Fibroblast of gingiva (primary cell): Measurements from ENCODE around the gene PPP1R8.
"Not testable (repeated sequence)": the region's sequence is repeated elsewhere in the genome, so short reads cannot be mapped to it uniquely, and the experiment has no call there.

ENCODE experiments used
- DNase-seq: peaks from one replicate; pipeline ENCODE4 v3.0.0-alpha.2; 2011; ENCODE audit warnings: low read depth

PPP1R8 gene

DNA sequence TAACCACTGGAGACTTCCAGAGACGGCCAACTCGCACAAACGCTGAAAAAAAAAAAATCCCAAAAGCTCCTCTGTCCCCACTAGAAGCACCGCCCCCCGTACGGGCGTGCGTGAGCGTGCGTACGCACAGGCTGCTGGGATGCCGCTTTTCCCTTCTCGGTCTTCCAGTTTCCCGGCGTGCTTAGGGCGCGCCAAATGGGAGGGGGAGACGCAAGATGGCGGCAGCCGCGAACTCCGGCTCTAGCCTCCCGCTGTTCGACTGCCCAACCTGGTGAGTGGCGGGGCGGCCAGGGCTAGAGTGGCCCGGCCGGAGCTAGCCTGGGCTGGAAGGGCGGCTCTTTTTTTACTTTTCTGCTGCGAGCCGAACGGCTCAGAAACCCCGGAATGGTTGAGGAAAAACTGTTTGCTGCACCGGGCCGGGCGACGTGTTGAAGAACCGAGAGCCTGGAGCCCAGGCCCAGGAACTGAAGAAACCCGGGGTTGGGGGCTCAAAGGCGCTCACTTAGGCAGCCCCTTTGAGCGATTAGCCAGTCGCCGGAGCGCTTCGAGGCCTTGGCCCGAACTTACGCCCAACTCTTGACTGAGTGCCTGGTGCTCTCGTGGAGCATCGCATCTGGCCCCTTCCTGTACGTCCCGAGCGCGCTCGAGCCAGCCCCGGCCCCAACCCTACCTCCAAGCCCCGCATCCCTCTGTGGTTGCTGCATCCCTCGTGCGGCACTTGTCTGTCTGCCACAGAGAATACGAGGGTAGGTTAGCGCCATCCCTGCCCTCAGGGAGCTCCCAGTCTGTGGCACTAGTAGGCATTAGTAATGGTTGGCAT, at the start of gene PPP1R8:
PPP1R8 (plus strand) TSS at position 162 of the 820 bp plus-strand sequence; CDS start at position 216, 54 bp downstream.
- DNase-seq: peak; percentile 96

DNA sequence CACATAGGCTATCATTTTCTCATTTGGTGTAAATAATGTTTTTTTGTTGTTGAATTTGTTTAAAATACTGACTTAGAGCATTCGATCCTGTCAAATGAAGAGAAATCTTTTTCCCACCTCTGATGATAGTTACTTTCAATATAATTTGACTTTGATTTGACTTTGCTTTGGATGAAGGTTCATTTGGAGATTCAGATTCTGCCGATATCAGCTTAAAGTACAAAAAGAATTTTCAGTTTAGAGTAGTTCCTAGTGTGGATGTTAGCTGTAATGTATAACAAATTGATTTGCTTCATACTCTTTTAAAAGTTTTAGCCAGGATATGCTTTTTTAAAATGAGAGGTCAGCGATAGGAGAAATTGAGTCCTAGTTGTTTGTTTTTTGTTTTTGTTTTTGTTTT, 47.6 kb upstream of the PPP1R8 start:
- no peak for DNase-seq

DNA sequence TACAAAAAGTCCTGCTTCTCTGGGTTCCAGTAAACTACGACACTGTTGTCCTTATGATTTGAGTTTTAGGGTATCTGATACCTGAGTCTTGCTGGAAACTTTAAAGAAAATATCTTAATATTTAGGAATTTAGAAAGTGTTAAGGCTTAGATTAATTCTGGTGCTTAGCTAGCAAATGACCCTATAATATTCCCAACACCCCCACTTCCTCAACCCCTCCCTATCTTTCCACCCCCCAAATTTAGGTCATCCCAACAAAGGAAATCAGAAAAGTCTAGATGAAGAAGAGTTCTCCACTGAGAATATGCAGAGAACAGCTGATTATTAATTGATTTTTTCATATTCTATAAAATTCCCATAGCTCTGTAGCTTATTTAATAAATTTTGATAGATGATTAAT, 45.9 kb upstream of the PPP1R8 start:
- DNase-seq: no peak

DNA sequence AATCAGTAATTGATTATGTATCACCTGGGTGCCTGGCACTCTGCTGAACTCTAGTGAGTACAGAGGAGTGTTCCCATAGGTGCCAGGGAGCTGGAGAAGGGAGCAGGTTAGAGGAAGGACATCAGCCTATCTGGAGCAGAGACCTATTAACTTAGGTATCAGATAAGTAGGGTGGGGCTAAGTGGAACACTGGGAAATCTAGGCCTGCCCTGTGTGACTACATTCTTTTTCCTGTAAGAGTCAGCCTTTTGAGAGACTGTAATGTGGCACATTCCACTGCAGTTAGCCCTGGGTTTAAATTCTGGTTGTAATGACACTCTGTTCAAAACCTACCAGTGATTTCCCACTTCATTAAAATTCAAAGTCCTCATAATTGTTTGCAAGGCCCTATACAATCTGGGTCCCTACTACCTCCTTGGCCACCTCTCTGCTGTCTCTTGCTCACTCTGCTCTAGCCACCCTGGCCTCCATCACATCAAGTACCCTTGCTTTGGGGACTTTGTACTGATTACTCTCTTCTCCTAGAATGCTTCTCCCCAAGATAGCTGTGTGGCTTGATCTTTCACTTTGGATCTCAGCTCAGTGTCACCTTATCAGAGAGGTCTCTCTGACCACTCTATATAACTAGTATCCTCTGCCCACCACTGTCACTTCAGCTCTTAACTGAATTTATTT, 44.7 kb upstream of the PPP1R8 start:
- DNase-seq: no peak

GRCh38 chr1:27787895-27788294, 42.7 kb upstream of the PPP1R8 start:
- DNase-seq: peak; percentile 61

GRCh38 chr1:27789540-27790041, 41.0 kb upstream of the PPP1R8 start:
- DNase-seq: peak; percentile 6

GRCh38 chr1:27790270-27790669, 40.3 kb upstream of the PPP1R8 start:
- DNase-seq: not testable (repeated sequence)

- no peak for DNase-seq
Observed at GRCh38 chr1:27795601-27796000, 35.0 kb upstream of the PPP1R8 start.

GRCh38 chr1:27804791-27805190, 25.8 kb upstream of the PPP1R8 start:
- no peak for DNase-seq

- no peak for DNase-seq
Observed at GRCh38 chr1:27806758-27807157, 23.8 kb upstream of the PPP1R8 start.

GRCh38 chr1:27807385-27807784, 23.2 kb upstream of the PPP1R8 start:
- no peak for DNase-seq

DNA sequence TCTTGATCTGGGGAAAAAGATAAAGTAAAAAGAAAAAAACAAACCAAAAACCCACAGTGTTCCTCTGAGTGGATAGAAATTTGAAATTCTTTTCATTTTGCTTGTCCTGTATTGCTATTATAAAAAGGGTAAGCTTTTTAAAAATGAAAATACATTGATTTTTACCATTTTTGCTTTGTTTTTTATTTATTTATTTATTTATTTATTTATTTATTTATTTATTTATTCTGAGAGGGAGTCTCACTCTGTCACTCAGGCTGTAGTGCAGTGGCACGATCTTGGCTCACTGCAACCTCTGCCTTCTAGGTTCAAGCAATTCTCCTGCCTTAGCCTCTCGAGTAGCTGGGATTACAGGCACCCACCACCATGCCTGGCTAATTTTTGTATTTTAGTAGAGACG, 22.5 kb upstream of the PPP1R8 start:
- not testable (repeated sequence) for DNase-seq

- no peak for DNase-seq
Observed at GRCh38 chr1:27809883-27810282, 20.7 kb upstream of the PPP1R8 start.

DNA sequence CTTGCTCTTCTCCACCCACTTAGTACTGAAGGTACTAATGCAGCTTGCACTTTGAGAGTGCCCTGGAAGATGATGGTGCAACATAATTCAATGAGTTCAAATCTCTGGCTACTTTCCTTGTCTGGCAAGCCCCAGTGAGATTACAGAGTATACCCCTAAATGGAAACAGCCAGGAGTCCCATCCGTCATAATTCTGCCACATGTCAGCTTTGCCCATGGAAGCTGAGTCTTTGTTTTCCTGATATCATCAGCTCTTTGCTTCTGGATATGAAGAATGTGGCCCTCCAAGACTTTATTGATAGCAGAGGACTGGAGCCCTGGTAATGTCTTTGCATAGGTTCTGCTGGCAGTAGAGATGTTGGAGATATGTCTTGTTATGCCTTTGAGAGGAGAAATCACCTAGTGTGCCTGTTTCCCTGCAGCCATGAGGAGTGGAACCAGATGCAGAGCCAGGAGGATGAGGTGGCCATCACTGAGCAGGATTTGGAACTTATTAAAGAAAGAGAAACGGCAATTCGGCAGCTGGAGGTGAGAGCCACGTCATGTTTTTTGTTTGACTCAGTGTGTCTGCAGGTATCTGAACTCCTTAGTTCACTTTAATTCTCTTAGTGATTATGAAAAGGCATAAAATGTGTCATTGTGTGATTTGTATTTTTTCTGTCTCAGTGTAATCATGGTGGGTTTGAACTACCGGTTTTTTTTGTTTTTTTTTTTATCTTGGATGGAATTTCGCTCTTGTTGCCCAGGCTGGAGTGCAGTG, 18.7 kb upstream of the PPP1R8 start:
- DNase-seq: no peak

DNA sequence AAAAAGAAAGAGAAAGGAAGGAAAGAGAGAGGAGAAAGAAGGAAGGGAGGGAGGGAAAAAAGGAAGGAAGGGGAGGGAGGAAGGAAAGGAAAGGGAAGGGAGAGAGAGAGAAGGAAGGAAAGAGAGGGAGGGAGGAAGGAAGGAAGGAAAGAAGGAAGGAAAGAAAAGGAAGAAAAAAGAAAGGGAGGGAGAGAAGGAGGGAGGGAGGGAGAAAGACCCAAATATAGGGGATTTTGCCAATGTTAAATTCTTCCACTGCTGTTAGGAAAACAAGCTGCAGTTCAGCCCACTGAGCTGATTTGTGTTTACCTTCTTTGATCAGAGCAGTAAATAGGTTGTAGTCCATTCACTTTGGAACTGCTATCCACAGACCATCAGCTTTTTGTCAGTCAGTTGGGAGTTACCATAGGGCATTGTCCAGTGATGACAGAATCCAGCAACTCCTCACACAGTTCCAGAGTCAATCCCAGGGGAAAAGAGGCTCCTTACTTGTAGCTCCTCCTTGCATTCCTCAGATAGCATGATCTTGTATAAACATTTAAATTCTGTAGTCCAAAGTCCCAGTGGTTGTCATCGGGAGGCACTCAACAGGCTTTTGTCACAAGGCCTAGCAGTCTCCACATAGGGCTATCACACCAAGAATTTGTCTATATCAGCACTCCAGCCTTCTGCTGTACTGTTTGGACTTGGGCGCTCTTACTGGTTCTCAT, 13.5 kb upstream of the PPP1R8 start:
- DNase-seq: peak; percentile 83

DNA sequence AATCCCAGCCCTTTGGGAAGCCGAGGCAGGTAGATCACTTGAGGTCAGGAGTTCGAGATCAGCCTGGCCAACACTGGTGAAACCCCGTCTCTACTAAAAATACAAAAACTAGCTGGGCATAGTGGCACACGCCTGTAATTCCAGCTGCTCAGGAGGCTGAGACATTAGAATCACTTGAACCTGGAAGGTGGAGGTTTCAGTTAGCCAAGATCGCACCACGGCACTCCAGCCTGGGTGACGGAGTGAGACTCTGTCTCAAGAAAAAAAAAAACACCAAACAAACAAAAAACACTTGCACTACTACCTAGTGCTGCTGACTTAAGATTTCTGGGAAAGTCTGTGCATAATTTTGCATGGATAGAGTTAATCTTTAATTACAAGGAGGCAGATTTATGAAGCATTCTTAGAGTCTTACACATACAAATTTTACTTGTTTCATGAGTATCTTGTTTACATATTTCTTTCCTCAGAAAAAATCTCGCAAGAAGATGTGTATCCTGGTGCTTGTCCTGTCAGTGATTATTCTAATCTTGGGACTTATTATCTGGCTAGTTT, 8.7 kb upstream of the PPP1R8 start:
- no peak for DNase-seq

DNA sequence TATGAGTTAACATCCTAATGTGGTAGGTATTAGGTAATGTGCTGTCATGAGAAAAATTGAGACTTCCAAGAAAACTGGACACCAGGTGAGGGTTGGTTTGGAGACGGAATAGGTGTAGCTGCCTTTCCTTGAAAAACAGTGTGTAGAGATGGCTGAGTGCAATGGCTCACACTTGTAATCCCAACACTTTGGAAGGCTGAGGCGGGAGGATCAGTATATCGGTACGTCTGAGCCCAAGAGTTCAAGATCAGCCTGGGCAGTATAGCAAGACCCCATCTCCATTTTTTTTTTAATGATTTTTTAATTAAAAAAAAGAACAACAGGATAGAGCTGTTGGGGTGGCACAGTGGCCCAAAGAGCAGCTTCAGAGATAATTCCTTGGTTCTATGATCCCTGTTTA, 6.8 kb upstream of the PPP1R8 start:
- no peak for DNase-seq

DNA sequence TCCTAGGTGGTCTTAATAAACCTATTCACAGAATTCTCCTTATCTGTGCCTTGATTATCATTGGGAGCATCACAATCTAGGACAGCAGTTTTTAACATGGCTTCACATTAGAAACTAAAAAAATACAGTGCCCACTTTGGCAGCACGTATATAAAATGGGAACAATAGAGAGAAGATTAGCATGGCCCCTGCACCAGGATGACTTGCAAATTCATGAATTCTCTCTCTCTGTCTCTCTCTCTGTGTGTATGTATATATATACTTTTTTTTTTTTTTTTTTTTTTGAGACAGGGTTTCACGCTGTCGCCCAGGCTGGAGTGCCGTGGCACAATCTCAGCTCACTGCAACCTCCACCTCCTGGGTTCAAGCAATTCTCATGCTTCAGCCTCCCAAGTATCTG, 6.2 kb upstream of the PPP1R8 start:
- no peak for DNase-seq

DNA sequence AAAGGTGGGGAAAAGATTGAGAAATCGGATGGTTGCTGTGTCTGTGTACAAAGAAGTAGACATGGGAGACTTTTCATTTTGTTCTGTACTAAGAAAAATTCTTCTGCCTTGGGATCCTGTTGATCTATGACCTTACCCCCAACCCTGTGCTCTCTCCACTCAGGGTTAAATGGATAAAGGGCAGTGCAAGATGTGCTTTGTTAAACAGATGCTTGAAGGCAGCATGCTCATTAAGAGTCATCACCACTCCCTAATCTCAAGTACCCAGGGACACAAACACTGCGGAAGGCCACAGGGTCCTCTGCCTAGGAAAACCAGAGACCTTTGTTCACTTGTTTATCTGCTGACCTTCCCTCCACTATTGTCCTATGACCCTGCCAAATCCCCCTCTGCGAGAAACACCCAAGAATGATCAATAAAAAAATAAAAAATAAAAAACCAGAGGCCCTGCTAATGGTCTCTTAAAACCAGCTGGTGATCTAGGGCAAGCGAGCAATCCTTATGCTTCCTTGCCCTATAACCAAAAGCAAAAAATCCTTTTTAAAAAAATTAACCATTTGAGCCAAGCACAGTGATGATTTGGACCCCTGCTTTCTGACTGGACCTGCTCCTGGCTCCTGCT, 1.1 kb upstream of the PPP1R8 start:
- not testable (repeated sequence) for DNase-seq

DNA sequence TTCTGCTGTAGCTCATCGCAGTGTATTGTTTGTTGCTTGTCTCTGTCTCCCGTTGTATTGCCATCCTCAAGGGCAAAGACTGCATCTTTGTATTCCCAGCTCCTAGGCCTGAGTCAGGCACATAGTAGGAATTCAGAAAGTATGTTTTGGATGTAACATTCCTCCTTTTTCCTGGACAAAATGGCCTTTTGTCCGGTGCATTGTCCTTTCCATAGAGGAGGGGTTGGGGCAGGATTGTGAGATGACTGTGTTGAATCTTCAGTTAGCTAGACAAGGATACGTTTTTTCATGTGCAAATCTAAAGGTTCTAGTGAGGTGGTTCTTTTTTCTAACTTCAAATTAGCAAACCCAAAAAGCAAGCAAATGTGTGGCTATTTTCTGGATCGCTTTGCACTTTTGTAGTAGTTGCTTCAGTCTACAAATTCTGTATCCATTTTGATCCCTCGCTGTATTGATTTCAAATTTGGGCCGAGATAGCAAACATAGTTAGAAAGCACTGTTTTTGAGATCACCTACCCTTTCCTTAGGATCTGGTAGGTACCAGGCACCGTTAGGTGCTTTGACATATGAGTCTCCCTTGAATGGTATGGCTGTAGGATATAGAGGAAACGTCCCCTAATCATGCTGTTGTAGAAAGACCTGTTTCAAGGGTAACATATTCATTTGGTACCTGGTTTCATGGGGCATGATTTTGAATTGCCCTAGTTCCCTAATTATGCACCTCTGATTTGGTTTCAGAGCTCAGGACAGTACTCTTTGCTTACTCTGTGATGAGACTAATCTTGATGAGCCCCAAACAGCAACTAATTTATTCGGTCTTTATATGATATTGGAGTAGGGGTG, 1.2 kb downstream of the PPP1R8 start:
- no peak for DNase-seq
